ENCODE data around the gene LTN1.
"Not testable (repeated sequence)": the region's sequence is repeated elsewhere in the genome, so short reads cannot be mapped to it uniquely, and the experiment has no call there.

The LTN1 gene

GRCh38 chr21:28992526-28993292, at the start of gene LTN1:
LTN1 (minus strand) TSS chr21:28992877; CDS start chr21:28992805, 72 bp downstream.
- peak; percentile 99 for DNase-seq

- no peak for DNase-seq
Observed at GRCh38 chr21:29034678-29035077, 42.0 kb upstream of the LTN1 start.

- no peak for DNase-seq
Observed at GRCh38 chr21:29033871-29034270, 41.2 kb upstream of the LTN1 start.

GRCh38 chr21:29033301-29033700, 40.6 kb upstream of the LTN1 start:
- DNase-seq = no peak

- DNase-seq = no peak
Observed at GRCh38 chr21:29030909-29031308, 38.2 kb upstream of the LTN1 start.

- no peak for DNase-seq
Observed at GRCh38 chr21:29029524-29029923, 36.8 kb upstream of the LTN1 start.

- DNase-seq = no peak
Observed at GRCh38 chr21:29025328-29025713, 32.6 kb upstream of the LTN1 start.

GRCh38 chr21:29024474-29025327, 32.0 kb upstream of the LTN1 start, which contains the start of gene USP16:
USP16 (plus strand) TSS chr21:29024668; CDS start chr21:29027914, 3,246 bp downstream.
- peak; percentile 96 for DNase-seq

- DNase-seq = no peak
Observed at GRCh38 chr21:29022166-29022565, 29.5 kb upstream of the LTN1 start.

- DNase-seq = no peak
Observed at GRCh38 chr21:29018540-29018939, 25.9 kb upstream of the LTN1 start.

GRCh38 chr21:29017639-29018237, 25.1 kb upstream of the LTN1 start:
- no peak for DNase-seq

GRCh38 chr21:29011236-29011635, 18.6 kb upstream of the LTN1 start:
- DNase-seq = not testable (repeated sequence)

GRCh38 chr21:29008367-29008766, 15.7 kb upstream of the LTN1 start:
- DNase-seq = no peak

GRCh38 chr21:29007810-29008209, 15.1 kb upstream of the LTN1 start:
- no peak for DNase-seq

GRCh38 chr21:29007135-29007534, 14.5 kb upstream of the LTN1 start:
- DNase-seq = no peak

- DNase-seq = no peak
Observed at GRCh38 chr21:29005696-29006095, 13.0 kb upstream of the LTN1 start.

- DNase-seq = peak; percentile 97
Observed at GRCh38 chr21:29002442-29003144, 9.9 kb upstream of the LTN1 start.

GRCh38 chr21:28993293-28993629, 584 bp upstream of the LTN1 start:
- no peak for DNase-seq

GRCh38 chr21:28991861-28992525, 684 bp downstream of the LTN1 start:
- no peak for DNase-seq

- not testable (repeated sequence) for DNase-seq
Observed at GRCh38 chr21:28988146-28988545, 4.5 kb downstream of the LTN1 start.

GRCh38 chr21:28986677-28987076, 6.0 kb downstream of the LTN1 start:
- no peak for DNase-seq

- DNase-seq = no peak
Observed at GRCh38 chr21:28982637-28983036, 10.0 kb downstream of the LTN1 start.
